ENCODE results near the gene ARHGAP30. TPM values are rescaled to one million over a fixed set of nuclear protein-coding genes. Genes with fewer than 3 reads are reported as not detected.
A peak's percentile ranks its signal among the peaks of the same experiment; 100 is the strongest.
"Not testable (repeated sequence)": the region's sequence is repeated elsewhere in the genome, so short reads cannot be mapped to it uniquely, and the experiment has no call there.

Gene ARHGAP30
- total and polyA plus RNA-seq, 9 donors: 1.6 to 9.3 (median 2.8) TPM

- WGBS, 3 donors: 85 to 100% (median 100%) methylated on average over 1 of the region's 1 CpG
- Histone ChIP-seq H3K4me1 (ENCODE audit: insufficient read depth) (peaks cover 3% of the 10 kb centered on the region), H3K27me3 (no peaks in the 10 kb centered on the region), H3K36me3 (no peaks in the 10 kb centered on the region), H3K27ac (no peak overlapping the region), H3K4me3 (no peak overlapping the region), H3K9me3 (no peaks in the 10 kb centered on the region)
- intact Hi-C loops (cut with DNase I): no loop called here
- no peak for TF ChIP-seq EP300 (IDR thresholded peaks at IDR 0.05)
- no peak for TF ChIP-seq POLR2A (IDR thresholded peaks at IDR 0.05)
- TF ChIP-seq CTCF (IDR thresholded peaks at IDR 0.05): no peak
- no peak for DNase-seq
Observed at GRCh38 chr1:161018631-161018930, 51.1 kb downstream of the ARHGAP30 start.

- H3K27me3 ChIP-seq: no peaks in the 10 kb centered on the region
- no peak for DNase-seq
- peaks cover 7% of the 10 kb centered on the region for H3K4me1 ChIP-seq (ENCODE audit: insufficient read depth)
- no peaks in the 10 kb centered on the region for H3K9me3 ChIP-seq
- WGBS, 3 donors: 83 to 91% (median 84%) methylated on average over 5 of the region's 5 CpGs
- H3K4me3 ChIP-seq: no peak overlapping the region
- intact Hi-C loops (cut with DNase I): no loop called here
- no peaks in the 10 kb centered on the region for H3K36me3 ChIP-seq
- no peak overlapping the region for H3K27ac ChIP-seq
- TF ChIP-seq POLR2A (IDR thresholded peaks at IDR 0.05) (no peak), EP300 (IDR thresholded peaks at IDR 0.05) (no peak), CTCF (IDR thresholded peaks at IDR 0.05) (no peak)
Observed at GRCh38 chr1:161017756-161018630, 51.7 kb downstream of the ARHGAP30 start.

GRCh38 chr1:161017181-161017580 is 52.5 kb downstream of the ARHGAP30 start:
- H3K9me3 ChIP-seq; intact Hi-C loops (cut with DNase I); H3K27me3 ChIP-seq; H3K4me3 ChIP-seq; H3K4me1 ChIP-seq (ENCODE audit: insufficient read depth); H3K27ac ChIP-seq; H3K36me3 ChIP-seq; DNase-seq: not testable (repeated sequence)
- 72 to 74% (median 72%) methylated on average over 6 to 7 of the region's 7 CpGs for WGBS, 3 donors

- H3K4me3 ChIP-seq; intact Hi-C loops (cut with DNase I); H3K36me3 ChIP-seq; H3K9me3 ChIP-seq; H3K27ac ChIP-seq; DNase-seq; H3K4me1 ChIP-seq (ENCODE audit: insufficient read depth); H3K27me3 ChIP-seq: not testable (repeated sequence)
- 60 to 77% (median 73%) methylated on average over 1 of the region's 1 CpG for WGBS, 3 donors
Observed at GRCh38 chr1:161016683-161017082, 53.0 kb downstream of the ARHGAP30 start.

- WGBS, 3 donors: 39 to 60% (median 49%) methylated on average over 15 of the region's 15 CpGs
- peak; percentile 71 to 86 (median 78) for DNase-seq
- H3K9me3 ChIP-seq: no peaks in the 10 kb centered on the region
- peak overlapping the region; percentile 61 to 69 for H3K27ac ChIP-seq
- H3K36me3 ChIP-seq: no peaks in the 10 kb centered on the region
- peak; percentile 52 for TF ChIP-seq EP300 (IDR thresholded peaks at IDR 0.05)
- TF ChIP-seq CTCF (IDR thresholded peaks at IDR 0.05): no peak
- TF ChIP-seq POLR2A (IDR thresholded peaks at IDR 0.05): peak; percentile 45
- H3K4me1 ChIP-seq (ENCODE audit: insufficient read depth): peaks cover 8% of the 10 kb centered on the region
- H3K4me3 ChIP-seq: no peak overlapping the region
- no peaks in the 10 kb centered on the region for H3K27me3 ChIP-seq
- intact Hi-C loops (cut with DNase I): no loop called here
Observed at GRCh38 chr1:161013488-161014230, 56.0 kb downstream of the ARHGAP30 start.

Measured in ovary (tissue), 9 donors.